GM18867 (cell line): Measurements from ENCODE around the gene TMC1.

ENCODE experiments used
- ATAC-seq: cut with Tn5 transposase; IDR thresholded peaks from one replicate; pipeline ENCODE4 v1.9.1; 2021; ENCODE audit warnings: mild to moderate bottlenecking, moderate library complexity; ENCODE audit not compliant: unreplicated experiment

Gene TMC1

GRCh38 chr9:72665421-72665820, 144.0 kb downstream of the TMC1 start:
- no peak for ATAC-seq

GRCh38 chr9:72667181-72667580, 145.8 kb downstream of the TMC1 start:
- no peak for ATAC-seq

DNA sequence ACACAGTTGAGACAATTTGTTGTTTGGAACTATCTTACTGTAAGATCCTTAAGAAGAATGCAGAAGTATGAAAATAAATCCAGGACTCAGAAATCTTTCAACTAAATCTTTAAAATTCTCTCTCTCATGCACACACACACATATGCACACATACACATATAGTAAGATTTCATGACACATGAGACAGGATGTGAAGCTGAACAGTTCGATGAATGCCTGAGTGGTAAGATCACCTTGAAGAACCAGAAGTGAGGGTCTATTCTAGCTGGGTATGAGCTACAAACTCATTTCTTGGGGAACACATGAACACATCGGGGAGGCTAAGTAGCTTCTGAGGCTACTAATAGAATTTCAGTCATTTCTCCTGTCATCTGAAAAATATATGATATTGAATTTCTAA, 153.6 kb downstream of the TMC1 start:
- no peak for ATAC-seq

DNA sequence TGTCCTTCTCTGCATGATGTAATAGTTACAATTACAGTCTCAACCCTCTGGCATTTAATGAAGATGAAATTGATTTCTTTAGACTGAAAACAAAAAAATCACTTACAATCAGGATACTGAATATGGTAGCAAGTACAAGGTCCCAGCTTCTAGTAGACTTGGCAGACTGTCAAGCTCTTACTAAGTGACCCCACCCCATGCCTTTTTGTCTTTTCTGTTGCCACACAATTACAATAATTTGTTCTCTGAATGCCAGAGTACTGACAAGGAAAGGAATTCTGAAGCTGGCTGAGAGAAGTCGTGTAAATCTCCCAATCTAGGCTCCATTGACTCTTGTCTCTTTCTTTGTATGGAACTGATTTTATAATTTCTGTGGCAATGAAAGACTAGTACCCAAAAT, 154.2 kb downstream of the TMC1 start:
- ATAC-seq, result no peak

DNA sequence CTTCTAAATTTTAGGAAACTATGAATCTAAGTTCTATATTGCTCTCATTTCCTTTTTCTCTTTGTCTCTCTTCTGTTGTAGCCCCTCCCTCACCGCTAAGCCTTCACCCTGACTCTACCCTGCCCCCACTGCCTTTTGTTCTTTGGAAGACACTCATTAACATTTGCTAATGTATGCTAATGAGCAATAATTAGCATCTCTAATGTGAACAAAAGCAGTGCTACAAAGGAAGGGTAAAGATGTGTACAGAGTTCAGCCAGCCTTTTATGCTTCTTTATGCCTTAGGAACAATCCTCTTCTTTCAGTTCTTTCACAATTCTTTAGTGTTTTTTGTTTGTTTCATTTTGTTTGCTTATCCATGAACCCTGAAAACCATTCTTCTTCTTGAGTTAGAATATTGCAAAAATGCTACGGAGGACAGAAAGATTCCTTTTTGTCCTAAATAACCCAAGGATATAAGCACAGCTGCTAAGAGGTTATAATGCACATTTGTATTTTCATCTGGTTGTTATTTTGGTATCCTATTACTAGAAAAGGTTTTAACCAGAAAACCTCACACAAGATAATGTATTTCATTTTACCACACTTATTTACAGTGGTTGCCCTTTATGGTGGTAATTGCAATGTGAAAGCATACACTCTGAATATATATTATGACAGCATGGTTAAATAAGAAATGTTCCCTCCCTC, 159.3 kb downstream of the TMC1 start:
- no peak for ATAC-seq

DNA sequence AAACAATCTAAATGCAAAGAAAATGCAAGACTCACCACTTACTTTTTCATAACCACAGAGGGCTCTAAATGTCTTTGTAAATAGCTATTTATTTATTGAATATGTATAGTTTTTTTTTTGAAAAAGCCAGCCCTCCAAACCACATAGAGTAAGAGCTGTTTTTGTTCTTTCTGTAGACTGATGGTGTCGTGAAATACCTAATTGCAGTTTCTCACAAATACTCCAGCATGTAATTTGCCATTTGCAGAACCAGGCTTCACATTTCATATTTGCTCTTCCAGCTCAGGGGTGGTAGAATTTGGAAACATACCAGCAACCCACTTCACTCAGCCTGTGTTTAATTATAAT, 159.8 kb downstream of the TMC1 start:
- ATAC-seq, result no peak

- ATAC-seq, result no peak
Measured at GRCh38 chr9:72684615-72685014, 163.2 kb downstream of the TMC1 start.

- no peak for ATAC-seq
Measured at GRCh38 chr9:72685911-72686310, 164.5 kb downstream of the TMC1 start.

GRCh38 chr9:72687331-72687730, 165.9 kb downstream of the TMC1 start:
- no peak for ATAC-seq

DNA sequence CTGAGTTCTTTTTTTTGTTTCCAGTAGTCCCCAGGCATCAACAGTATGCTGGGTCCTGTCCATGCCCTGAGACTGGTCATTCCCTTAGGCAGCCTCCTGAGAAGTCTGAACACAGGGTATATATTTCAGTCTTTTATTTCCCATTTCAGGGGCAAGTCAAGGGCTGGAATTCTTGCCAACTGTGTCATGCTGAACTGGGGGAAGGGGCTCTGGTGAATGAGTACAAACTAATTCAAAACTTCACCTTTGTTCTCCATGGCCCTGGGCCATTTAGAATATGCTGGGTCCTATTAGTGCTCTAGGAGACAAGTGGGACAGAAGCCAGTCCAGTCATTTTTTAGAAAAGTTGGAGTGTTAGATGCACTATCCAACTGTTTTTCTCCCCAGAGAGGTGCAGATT, 170.3 kb downstream of the TMC1 start:
- ATAC-seq, result no peak

DNA sequence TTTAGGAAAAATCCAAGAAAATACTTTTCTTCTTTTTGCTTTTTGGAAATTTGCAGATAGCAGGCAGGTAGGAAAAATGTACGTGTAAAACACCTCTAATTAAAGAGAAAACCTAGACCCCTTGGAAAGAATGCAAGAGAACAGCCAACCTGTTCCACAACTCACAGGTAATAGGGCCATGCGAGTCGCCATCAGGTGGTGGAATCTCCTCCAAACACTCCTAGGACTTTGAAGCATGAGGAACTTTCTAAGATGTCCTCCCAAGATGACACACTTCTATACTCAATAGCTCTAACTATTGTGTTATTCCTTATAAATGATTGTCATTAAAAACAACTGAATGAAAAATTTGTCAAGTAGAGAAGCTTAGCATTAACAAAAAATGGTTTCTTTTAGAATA, 174.0 kb downstream of the TMC1 start:
- ATAC-seq, result no peak

DNA sequence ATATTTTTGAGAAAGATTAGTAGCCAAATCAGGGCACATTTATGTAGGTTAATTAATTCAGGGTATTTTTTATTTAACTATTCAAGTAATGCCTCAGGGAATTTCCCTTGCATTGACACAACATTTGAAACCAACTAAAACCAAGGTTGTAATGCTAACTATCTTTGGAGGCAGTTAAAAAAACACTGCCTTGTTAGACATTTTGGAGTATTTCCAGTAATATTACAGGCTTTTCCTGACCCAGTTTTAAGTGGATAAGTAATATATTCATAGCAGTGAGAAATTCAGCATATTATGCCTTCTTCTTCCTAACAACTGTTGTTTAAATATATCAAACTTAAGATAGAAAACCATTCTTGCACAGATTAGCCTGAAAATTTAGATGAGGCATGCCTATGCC, 175.1 kb downstream of the TMC1 start:
- no peak for ATAC-seq

DNA sequence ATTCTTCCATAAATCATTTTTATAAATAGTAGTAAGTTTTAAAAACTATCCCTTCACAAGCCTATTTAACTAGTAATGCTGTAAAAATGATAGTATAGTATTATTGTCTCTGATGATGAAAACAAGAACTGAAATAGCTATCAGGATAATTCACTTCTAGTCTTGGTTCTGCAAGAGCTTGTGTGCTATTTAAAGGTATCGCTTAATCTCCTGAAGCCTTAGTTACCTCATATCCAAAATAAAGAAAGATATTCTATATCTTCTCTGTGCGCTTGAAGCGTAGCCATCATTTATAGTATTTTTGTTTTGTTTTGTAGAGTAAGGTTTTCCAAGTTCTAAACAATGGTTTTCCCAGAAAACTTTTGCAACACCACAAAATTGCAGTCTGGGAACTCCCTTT, 180.1 kb downstream of the TMC1 start:
- ATAC-seq, result no peak

- peak; percentile 77 for ATAC-seq
Measured at GRCh38 chr9:72703574-72703973, 182.2 kb downstream of the TMC1 start.

- peak; percentile 65 for ATAC-seq
Measured at GRCh38 chr9:72704688-72705375, 183.4 kb downstream of the TMC1 start.

DNA sequence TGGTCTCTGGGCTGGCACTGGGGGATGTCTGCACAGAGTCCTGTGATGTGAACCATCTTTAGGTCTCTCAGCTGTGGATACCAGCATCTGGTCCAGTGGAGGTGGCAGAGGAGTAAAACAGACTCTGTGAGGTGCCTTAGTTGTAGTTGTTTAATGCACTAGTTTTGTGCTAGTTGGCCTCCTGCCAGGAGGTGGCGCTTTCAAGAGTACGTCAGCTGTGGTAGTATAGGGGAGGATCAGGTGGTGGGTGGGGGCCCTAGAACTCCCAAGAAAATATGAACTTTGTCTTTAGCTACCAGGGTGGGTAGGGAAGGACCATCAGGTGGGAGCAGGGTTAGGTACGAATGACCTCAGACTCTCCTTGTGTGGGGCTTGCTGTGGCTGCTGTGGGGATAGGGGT, 197.1 kb downstream of the TMC1 start:
- ATAC-seq, result no peak

DNA sequence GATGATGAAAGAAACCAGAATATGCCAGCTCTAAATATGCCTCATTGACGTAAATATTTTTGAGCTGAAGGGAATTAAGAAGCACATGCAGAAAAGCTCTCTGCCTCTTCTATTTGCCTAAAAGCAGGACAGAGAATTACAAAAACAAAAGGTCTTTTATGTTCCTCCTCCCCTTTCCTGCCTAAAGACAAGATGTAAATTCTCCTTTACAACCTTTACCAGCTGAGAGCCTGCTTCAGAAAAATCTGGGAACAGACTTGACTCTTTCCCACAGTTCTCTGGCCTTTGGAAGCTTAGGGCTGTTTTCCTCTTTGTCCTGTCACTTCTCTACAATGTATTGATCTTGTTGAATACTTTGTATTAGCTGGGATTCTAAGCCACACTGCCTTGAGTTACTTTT, 199.7 kb downstream of the TMC1 start:
- ATAC-seq, result no peak

- no peak for ATAC-seq
Measured at GRCh38 chr9:72726947-72727346, 205.5 kb downstream of the TMC1 start.

DNA sequence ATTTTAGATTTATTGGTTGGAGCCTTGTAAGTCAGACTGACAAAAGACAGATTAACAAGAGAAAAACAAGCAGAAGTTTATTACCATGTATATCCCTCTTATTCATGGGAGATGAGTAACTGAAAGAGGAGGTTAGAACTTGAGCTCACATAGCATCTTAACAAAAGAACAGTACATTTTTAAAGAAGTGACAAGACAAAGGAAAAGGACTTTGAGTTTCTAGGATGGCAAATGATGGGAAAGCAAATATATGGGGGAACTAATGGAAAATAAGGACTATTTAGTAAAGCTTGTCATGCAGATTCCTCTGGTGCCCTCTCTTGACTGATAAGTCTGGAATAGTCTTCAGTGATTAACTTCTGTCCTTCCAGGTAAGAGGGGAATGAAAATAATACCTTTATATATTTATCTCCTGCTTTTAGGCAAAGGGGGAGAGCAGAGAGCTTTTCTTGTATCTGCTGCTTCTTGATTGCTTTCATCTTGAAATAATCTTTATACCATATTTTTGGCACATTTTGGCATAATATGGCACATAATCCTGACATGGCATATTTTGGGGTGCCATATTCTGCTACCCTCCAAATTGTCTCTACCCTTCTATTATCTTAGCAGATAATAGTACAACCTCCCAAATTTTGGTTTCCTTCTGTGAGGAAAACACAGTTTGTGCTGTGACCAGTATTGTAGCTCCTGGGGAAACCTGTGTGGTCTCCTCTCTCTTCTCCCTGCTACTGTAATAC, 206.8 kb downstream of the TMC1 start:
- ATAC-seq, result no peak

DNA sequence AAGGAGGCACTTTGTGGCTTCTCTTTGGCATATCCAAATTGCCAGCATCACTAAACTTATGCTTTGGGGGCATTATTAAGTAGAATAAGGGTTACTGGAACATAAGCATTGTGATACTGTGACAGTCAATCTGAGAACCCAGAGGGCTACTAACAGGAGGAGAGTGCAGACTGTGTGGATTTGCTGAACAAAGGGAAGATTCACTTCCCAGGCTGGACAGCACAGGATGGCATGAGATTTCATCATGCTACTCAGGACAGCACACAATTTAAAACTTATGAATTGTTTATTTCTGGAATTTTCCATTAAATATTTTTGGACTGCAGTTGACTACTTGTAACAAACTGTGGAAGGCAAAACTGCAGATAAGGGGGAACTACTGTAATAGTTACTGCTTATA, 212.5 kb downstream of the TMC1 start:
- ATAC-seq, result no peak

DNA sequence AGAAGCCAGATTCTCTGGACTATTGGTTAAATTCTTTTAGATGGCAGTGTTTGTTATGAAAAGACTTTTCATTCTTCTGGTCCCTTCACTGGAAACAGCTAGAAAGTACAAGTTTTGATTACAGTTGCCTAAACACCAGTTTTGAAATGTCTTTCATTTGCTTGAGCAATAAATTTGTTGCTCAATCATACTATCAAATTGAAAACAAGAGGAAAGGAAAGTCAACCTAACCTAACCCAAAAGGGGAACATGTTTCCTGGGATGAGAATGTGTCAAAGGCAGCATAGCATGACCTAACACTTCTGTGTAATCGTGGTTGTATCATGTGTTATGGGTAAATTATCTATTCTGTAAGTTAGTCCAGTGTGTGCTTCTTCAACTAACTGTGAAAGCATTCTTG, 213.2 kb downstream of the TMC1 start:
- ATAC-seq, result no peak

DNA sequence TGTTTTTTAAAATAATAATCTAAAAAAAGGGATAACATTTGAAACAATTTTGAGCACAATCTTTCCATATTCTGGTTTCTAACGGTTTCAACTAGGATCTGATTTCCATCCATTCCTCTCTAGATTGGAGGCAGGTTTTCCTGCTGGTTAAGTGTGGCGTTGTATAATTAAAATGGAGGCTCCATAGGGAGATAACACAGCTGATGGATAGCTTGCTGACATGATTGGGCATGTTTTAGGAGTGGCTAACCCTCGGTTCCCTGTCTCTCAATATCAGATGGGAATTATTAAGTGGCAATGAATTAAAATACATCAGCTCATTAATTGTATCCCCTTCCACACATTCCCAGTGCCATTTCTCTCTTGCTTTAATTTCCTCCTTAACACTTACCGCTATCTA, 222.4 kb downstream of the TMC1 start:
- no peak for ATAC-seq
